ENCODE data around the gene SDK1. TPM values are rescaled to one million over a fixed set of nuclear protein-coding genes. Genes with fewer than 3 reads are reported as not detected.

The SDK1 gene
- total RNA-seq, 2 donors from 2014 or later = 1.3 to 2.6 TPM

DNA sequence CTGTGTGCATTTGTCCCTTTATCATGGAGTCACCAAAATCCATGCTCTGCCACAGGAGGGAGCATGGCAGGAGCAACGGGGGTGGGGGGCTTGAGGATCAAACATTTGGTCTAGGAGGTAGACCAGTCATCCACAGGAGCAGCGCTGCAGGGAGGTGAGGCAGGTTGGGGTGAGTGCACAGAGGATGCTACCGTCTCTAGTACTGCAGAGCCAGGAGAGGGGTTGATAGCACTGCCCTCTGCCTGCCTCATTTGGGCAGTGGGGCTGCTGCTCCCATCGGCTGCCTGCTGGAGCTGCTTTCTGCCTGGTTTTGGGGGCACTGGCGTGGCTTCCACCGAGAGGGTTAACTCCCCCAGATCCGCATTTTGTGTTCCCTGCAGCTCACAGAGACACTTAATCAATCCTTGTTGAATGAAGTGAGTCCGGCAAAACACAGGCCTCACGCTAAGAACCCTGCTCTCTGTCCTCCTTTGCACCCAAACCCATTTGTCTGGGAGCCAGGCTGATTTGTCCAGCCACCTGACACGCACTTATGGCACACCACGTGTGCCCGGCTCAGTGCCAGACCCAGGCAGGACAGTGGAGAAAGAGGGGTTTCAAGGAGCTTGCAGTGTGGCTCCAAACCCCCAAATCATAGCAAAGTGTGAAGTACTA lies 854.0 kb downstream of the SDK1 start:
- Histone ChIP-seq H3K4me3 (no peak overlapping the region), H3K4me1 (no peaks in the 10 kb centered on the region), H3K9ac (ENCODE audit: low read depth in 2 of 2, low read length in 2 of 2) (no peak overlapping the region), H3K27ac (no peak overlapping the region), H3K9me3 (no peaks in the 10 kb centered on the region), H3K27me3 (no peaks in the 10 kb centered on the region), H3K36me3 (no peaks in the 10 kb centered on the region)
- intact Hi-C loops (cut with DNase I) = no loop called here
- DNase-seq = no peak
- TF ChIP-seq, protein P1, sequence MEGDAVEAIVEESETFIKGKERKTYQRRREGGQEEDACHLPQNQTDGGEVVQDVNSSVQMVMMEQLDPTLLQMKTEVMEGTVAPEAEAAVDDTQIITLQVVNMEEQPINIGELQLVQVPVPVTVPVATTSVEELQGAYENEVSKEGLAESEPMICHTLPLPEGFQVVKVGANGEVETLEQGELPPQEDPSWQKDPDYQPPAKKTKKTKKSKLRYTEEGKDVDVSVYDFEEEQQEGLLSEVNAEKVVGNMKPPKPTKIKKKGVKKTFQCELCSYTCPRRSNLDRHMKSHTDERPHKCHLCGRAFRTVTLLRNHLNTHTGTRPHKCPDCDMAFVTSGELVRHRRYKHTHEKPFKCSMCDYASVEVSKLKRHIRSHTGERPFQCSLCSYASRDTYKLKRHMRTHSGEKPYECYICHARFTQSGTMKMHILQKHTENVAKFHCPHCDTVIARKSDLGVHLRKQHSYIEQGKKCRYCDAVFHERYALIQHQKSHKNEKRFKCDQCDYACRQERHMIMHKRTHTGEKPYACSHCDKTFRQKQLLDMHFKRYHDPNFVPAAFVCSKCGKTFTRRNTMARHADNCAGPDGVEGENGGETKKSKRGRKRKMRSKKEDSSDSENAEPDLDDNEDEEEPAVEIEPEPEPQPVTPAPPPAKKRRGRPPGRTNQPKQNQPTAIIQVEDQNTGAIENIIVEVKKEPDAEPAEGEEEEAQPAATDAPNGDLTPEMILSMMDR (IDR thresholded peaks at IDR 0.05) = no peak

DNA sequence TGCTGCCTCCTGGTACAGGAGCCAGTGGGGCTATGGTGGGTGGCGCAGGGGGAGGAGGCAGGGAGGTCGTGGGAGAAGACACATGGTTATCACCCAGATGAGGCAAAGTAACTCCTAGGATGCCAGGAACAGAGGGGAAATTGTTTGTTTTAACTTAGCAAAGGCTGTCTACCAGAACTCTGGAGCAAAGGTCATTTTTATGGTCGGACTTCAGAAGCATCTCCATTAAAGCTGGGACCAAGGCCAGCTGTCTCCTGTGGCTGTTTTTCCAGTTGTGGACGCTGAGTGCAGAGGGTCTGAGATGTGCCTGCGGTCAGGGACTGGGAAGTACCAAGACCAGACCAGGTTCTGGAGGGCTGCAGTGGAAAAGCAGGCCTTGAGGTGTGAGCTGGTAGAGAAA lies 855.1 kb downstream of the SDK1 start:
- intact Hi-C loops (cut with DNase I) = no loop called here
- TF ChIP-seq, protein P1 (IDR thresholded peaks at IDR 0.05) = no peak
- no peak overlapping the region for H3K9ac ChIP-seq (ENCODE audit: low read depth in 2 of 2, low read length in 2 of 2)
- H3K4me1 ChIP-seq = no peaks in the 10 kb centered on the region
- H3K4me3 ChIP-seq = no peak overlapping the region
- no peak overlapping the region for H3K27ac ChIP-seq
- no peak for DNase-seq
- H3K27me3 ChIP-seq = no peaks in the 10 kb centered on the region
- H3K36me3 ChIP-seq = no peaks in the 10 kb centered on the region
- H3K9me3 ChIP-seq = no peaks in the 10 kb centered on the region

GRCh38 chr7:4157651-4158050 lies 856.6 kb downstream of the SDK1 start:
- no peak for DNase-seq

DNA sequence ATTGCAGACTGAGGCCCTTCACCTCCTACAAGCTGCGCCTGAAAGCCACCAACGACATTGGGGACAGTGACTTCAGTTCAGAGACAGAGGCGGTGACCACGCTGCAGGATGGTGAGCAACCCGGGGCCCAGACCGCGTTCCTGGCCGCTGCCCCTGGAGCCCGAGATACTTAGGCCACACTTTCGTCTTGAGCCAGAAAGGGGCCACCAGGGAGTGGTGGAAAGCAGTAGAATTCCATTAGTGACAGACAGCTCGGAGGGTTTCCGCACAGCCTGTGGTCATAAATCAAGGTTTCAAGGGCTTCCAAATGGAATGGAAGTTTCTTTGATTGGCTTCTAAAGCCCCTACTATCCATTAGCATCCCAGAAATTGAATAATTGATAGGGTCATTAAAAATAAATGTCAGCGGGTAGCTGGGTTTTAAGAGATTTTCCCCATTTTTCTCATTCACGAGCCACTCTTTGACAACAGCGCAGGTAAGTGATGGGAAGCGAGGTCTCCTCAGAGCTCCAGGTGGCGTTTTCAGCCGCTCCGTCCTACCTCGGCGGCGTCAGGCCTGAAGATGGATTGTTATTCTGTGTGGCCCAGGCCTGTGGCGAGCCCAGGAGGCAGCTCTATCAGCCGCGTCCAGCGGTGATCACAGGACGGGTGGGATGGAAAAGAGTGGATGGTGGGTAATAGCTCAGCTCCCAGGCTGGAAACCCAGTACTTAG lies 857.5 kb downstream of the SDK1 start:
- Histone ChIP-seq H3K9ac (ENCODE audit: low read depth in 2 of 2, low read length in 2 of 2) (no peak overlapping the region), H3K4me1 (no peaks in the 10 kb centered on the region), H3K27ac (no peak overlapping the region), H3K36me3 (no peaks in the 10 kb centered on the region), H3K27me3 (no peaks in the 10 kb centered on the region), H3K9me3 (no peaks in the 10 kb centered on the region), H3K4me3 (no peak overlapping the region)
- intact Hi-C loops (cut with DNase I) = no loop called here
- TF ChIP-seq, protein P1 (IDR thresholded peaks at IDR 0.05) = no peak
- no peak for DNase-seq

More at GRCh38 chr7:4157651-4158050, 856.6 kb downstream of the SDK1 start:
- TF ChIP-seq, protein P1 (IDR thresholded peaks at IDR 0.05) = no peak
- Histone ChIP-seq H3K4me1 (no peaks in the 10 kb centered on the region), H3K36me3 (no peaks in the 10 kb centered on the region), H3K9ac (ENCODE audit: low read depth in 2 of 2, low read length in 2 of 2) (no peak overlapping the region), H3K4me3 (no peak overlapping the region), H3K27ac (no peak overlapping the region), H3K9me3 (no peaks in the 10 kb centered on the region), H3K27me3 (no peaks in the 10 kb centered on the region)
- intact Hi-C loops (cut with DNase I) = no loop called here

- no peak overlapping the region for H3K9ac ChIP-seq (ENCODE audit: low read depth in 2 of 2, low read length in 2 of 2)
- no peaks in the 10 kb centered on the region for H3K9me3 ChIP-seq
- intact Hi-C loops (cut with DNase I) = no loop called here
- no peak for DNase-seq
- H3K27ac ChIP-seq = no peak overlapping the region
- no peaks in the 10 kb centered on the region for H3K4me1 ChIP-seq
- H3K4me3 ChIP-seq = no peak overlapping the region
- no peaks in the 10 kb centered on the region for H3K27me3 ChIP-seq
- H3K36me3 ChIP-seq = no peaks in the 10 kb centered on the region
- TF ChIP-seq, protein P1 (IDR thresholded peaks at IDR 0.05) = no peak
These were observed 858.1 kb downstream of the SDK1 start for GRCh38 chr7:4159154-4159501.

Data from colonic mucosa (tissue), 4 donors.